ENCODE results near the gene SLC35E3.

GRCh38 chr12:68796399-68796798 lies 50.4 kb downstream of the SLC35E3 start:
- TF ChIP-seq POLR2AphosphoS5 (IDR thresholded peaks at IDR 0.05) = no peak
- no peak for TF ChIP-seq CTCF (IDR thresholded peaks at IDR 0.05)
- no peak for TF ChIP-seq POLR2A (IDR thresholded peaks at IDR 0.05)

All from breast epithelium (tissue), 3 donors.